Immature natural killer cell (primary cell): ENCODE measurements around the gene LONRF2. TPM values are rescaled to one million over a fixed set of nuclear protein-coding genes. Genes with fewer than 3 reads are reported as not detected.
A peak's percentile ranks its signal among the peaks of the same experiment; 100 is the strongest.
"Not testable (repeated sequence)": the region's sequence is repeated elsewhere in the genome, so short reads cannot be mapped to it uniquely, and the experiment has no call there.

ENCODE experiments used
- DNase-seq, 3 donors: peaks; one replicate each; pipeline ENCODE4 v3.0.0; 2022; ENCODE audit warnings: mixed read lengths in 1 of 3
- H3K27ac Mint-ChIP-seq, 6 donors: one replicate each; pipeline ENCODE4 v1.8.0; 2020; ENCODE audit warnings: mixed read lengths in 6 of 6, mild to moderate bottlenecking in 5 of 6, inconsistent platforms in 4 of 6, moderate library complexity in 3 of 6
- H3K27me3 Mint-ChIP-seq, 3 donors: one replicate each; pipeline ENCODE4 v1.8.0; 2020 to 2021; ENCODE audit warnings: low read depth in 3 of 3, mild to moderate bottlenecking in 3 of 3, mixed read lengths in 3 of 3, moderate library complexity in 3 of 3, inconsistent platforms in 1 of 3
- H3K36me3 Mint-ChIP-seq, 3 donors: one replicate each; pipeline ENCODE4 v1.8.0; 2020; ENCODE audit warnings: mixed read lengths in 3 of 3, inconsistent platforms in 2 of 3, mild to moderate bottlenecking in 2 of 3
- H3K4me1 Mint-ChIP-seq, 2 donors: one replicate each; pipeline ENCODE4 v1.8.0; 2020; ENCODE audit warnings: inconsistent platforms in 2 of 2, mild to moderate bottlenecking in 2 of 2, mixed read lengths in 2 of 2, moderate library complexity in 1 of 2
- H3K4me3 Mint-ChIP-seq, 5 donors: one replicate each; pipeline ENCODE4 v1.8.0; 2020; ENCODE audit warnings: mild to moderate bottlenecking in 5 of 5, mixed read lengths in 5 of 5, inconsistent platforms in 3 of 5, moderate library complexity in 3 of 5
- H3K9me3 Mint-ChIP-seq, 6 donors: one replicate each; pipeline ENCODE4 v1.8.0; 2020; ENCODE audit warnings: mild to moderate bottlenecking in 6 of 6, mixed read lengths in 6 of 6, inconsistent platforms in 4 of 6, moderate library complexity in 3 of 6
- polyA plus RNA-seq, 3 donors: library from polyadenylated mRNA; unstranded; fragments of 300-500 nt; fragmentation: Illumina TruSeq; gene quantifications; one replicate each; pipeline ENCODE4 v1.2.3, GENCODE V29; 2021

LONRF2 gene
- polyA plus RNA-seq, 3 donors from 2014 or later, result not detected

DNA sequence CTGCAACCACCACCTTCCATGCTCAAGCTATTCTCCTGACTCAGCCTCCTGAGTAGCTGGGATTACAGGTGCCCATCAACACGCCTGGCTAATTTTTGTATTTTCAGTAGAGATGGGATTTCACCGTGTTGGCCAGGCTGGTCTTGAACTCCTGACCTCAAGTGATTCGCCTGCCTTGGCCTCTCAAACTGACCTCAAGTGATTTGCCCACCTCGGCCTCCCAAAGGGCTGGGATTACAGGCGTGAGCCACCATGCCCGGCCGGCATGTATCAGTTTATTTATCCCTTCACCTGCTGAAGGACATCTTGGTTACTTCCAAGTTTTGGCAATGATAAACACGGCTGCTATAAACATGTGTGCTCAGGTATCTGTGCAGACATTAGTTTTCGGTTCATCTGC, 73.7 kb downstream of the LONRF2 start:
- not testable (repeated sequence) for H3K9me3 Mint-ChIP-seq, H3K27me3 Mint-ChIP-seq, H3K27ac Mint-ChIP-seq, H3K4me1 Mint-ChIP-seq, DNase-seq, H3K4me3 Mint-ChIP-seq, H3K36me3 Mint-ChIP-seq

GRCh38 chr2:100248044-100248330, 74.3 kb downstream of the LONRF2 start:
- no peak for DNase-seq
- Mint-ChIP-seq H3K4me3 (no peak overlapping the region), H3K4me1 (no peaks in the 10 kb centered on the region), H3K9me3 (no peaks in the 10 kb centered on the region), H3K27me3 (peaks cover 5 to 9% (median 7%) of the 10 kb centered on the region in 3 donors), H3K36me3 (no peaks in the 10 kb centered on the region), H3K27ac (no peak overlapping the region)

- Mint-ChIP-seq H3K27ac (no peak overlapping the region), H3K4me3 (no peak overlapping the region), H3K4me1 (no peaks in the 10 kb centered on the region), H3K9me3 (no peaks in the 10 kb centered on the region), H3K36me3 (no peaks in the 10 kb centered on the region), H3K27me3 (peaks cover 5 to 10% (median 9%) of the 10 kb centered on the region in 3 donors)
- DNase-seq, result no peak
Measured at GRCh38 chr2:100247256-100248043, 74.9 kb downstream of the LONRF2 start.

- no peak overlapping the region for H3K4me3 Mint-ChIP-seq
- no peaks in the 10 kb centered on the region for H3K4me1 Mint-ChIP-seq
- DNase-seq, result no peak
- peaks cover 5 to 10% (median 9%) of the 10 kb centered on the region in 3 donors for H3K27me3 Mint-ChIP-seq
- H3K36me3 Mint-ChIP-seq, result no peaks in the 10 kb centered on the region
- no peak overlapping the region for H3K27ac Mint-ChIP-seq
- H3K9me3 Mint-ChIP-seq, result no peaks in the 10 kb centered on the region
Measured at GRCh38 chr2:100246163-100247145, 75.8 kb downstream of the LONRF2 start.

GRCh38 chr2:100245681-100246080, 76.6 kb downstream of the LONRF2 start:
- peaks cover 5 to 11% (median 9%) of the 10 kb centered on the region in 3 donors for H3K27me3 Mint-ChIP-seq
- no peaks in the 10 kb centered on the region for H3K4me1 Mint-ChIP-seq
- no peak overlapping the region for H3K27ac Mint-ChIP-seq
- no peaks in the 10 kb centered on the region for H3K9me3 Mint-ChIP-seq
- no peaks in the 10 kb centered on the region for H3K36me3 Mint-ChIP-seq
- no peak overlapping the region for H3K4me3 Mint-ChIP-seq
- no peak for DNase-seq

DNA sequence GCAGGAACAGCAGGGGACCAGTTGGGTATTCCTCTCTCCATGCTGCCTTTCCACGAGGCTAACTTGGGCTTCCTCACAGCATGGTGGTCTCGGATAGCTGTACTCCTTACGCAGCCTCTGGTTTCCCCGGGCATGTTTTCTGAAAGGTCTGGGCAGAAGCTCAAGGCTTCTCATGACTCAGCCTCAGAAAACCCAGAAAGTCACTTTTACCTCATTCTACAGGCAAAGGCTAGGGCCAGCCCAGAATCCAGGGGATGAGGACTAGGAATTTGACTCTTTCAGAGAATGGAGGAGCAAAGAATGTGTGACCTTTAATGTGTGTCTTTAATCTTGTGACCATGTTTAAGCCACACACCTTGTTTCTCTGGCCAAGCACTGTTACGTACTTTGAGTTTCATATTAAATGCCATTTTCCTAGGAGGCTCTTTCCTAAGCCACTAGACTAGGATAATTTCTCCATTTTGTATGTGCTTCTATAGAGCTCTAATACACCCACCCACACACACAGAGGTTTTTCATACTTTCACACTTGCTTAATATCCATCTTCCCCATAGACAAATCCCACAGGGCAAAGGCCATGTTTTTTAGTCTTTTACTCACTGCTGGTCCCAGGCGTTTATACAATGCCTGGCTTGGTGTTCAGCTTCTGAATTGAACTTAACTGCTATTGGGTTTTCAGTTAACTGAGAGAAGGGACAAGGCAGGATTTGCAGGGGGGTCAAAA, 77.3 kb downstream of the LONRF2 start:
- Mint-ChIP-seq H3K4me3 (no peak overlapping the region), H3K4me1 (no peaks in the 10 kb centered on the region), H3K27me3 (peaks cover 4 to 11% (median 9%) of the 10 kb centered on the region in 3 donors), H3K27ac (no peak overlapping the region), H3K36me3 (no peaks in the 10 kb centered on the region), H3K9me3 (no peaks in the 10 kb centered on the region)
- no peak for DNase-seq

GRCh38 chr2:100243631-100244030, 78.7 kb downstream of the LONRF2 start:
- H3K27me3 Mint-ChIP-seq, result peaks cover 4 to 11% (median 6%) of the 10 kb centered on the region in 3 donors

GRCh38 chr2:100242891-100243619, 79.2 kb downstream of the LONRF2 start:
- Mint-ChIP-seq H3K9me3 (no peaks in the 10 kb centered on the region), H3K4me1 (no peaks in the 10 kb centered on the region), H3K4me3 (no peak overlapping the region), H3K27ac (no peak overlapping the region), H3K36me3 (no peaks in the 10 kb centered on the region), H3K27me3 (peaks cover 2 to 7% (median 4%) of the 10 kb centered on the region in 3 donors)
- DNase-seq, result peak in 2 of 3 donors; percentile 5 to 19

More at GRCh38 chr2:100243631-100244030, 78.7 kb downstream of the LONRF2 start:
- DNase-seq, result no peak
- H3K4me1 Mint-ChIP-seq, result no peaks in the 10 kb centered on the region
- H3K27ac Mint-ChIP-seq, result no peak overlapping the region
- no peaks in the 10 kb centered on the region for H3K36me3 Mint-ChIP-seq
- H3K4me3 Mint-ChIP-seq, result no peak overlapping the region
- no peaks in the 10 kb centered on the region for H3K9me3 Mint-ChIP-seq

DNA sequence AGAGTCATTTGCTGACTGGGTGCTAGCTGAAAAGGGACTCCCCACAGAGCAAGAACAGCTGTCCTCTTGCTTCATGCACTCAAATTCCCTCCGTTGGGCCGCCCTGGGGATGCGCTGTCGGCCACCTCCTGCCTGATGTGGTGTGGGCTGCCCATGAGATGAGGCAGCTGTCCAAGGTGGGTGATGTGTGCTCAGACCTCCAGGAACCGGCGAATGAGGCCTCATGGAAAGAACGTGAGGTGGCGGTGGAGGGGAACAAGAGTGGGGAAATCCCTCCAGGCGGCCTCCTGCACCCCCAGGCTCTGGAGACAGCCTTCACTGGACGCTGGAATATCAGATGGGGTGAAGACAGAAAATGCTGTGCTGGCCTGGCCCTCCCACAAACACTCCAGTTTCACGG, 79.8 kb downstream of the LONRF2 start:
- Mint-ChIP-seq H3K27me3 (peaks cover 2 to 6% (median 4%) of the 10 kb centered on the region in 3 donors), H3K36me3 (no peaks in the 10 kb centered on the region), H3K27ac (no peak overlapping the region), H3K4me3 (no peak overlapping the region), H3K9me3 (no peaks in the 10 kb centered on the region), H3K4me1 (no peaks in the 10 kb centered on the region)
- DNase-seq, result no peak

GRCh38 chr2:100241236-100241635, 81.1 kb downstream of the LONRF2 start:
- Mint-ChIP-seq H3K4me3 (no peak overlapping the region), H3K4me1 (peaks cover 0 to under 1% of the 10 kb centered on the region in 2 donors), H3K27ac (no peak overlapping the region), H3K27me3 (peaks cover 0 to 4% (median 4%) of the 10 kb centered on the region in 3 donors), H3K36me3 (no peaks in the 10 kb centered on the region), H3K9me3 (no peaks in the 10 kb centered on the region)
- DNase-seq, result no peak

- Mint-ChIP-seq H3K9me3 (no peaks in the 10 kb centered on the region), H3K4me1 (peaks cover 6 to 9% of the 10 kb centered on the region in 2 donors), H3K36me3 (no peaks in the 10 kb centered on the region), H3K27ac (no peak overlapping the region), H3K27me3 (peaks cover 0 to 6% (median 4%) of the 10 kb centered on the region in 3 donors), H3K4me3 (no peak overlapping the region)
- no peak for DNase-seq
Measured at GRCh38 chr2:100240386-100240785, 81.9 kb downstream of the LONRF2 start.

DNA sequence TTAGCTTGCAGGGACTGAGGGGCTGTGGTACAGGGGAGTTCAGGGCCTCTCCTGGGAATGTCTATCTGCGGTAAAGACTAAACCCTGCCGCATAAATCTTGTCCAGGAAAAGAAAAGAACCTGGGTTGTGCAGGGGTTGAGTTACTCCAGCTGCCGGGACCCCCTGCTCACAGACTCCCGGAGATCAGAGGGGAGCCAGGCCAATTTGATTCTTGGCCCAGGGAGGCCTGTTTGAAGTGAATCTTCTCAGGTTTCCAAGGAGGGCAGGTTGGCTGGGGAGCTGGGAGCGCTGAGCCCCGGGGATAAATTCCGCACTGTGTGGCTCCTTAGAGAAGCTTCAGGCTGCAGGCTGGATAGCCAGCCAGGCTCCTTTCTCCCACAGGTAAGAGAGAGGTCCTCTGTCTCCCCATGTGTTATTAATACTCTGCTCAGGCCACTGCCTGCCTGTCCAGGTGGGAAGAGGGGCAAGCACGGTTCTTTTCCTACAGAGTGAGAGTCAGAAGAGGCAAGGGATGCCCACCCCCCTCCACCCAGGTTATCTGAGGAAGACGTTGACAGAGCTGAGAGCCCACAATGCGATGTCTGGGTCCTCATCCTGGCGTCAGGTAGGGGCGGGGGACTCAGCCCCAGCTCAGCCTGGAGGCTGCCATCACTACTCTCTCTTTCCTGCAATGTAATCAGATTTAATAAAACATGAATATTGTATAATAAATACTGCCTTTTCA, 82.7 kb downstream of the LONRF2 start:
- Mint-ChIP-seq H3K27ac (no peak overlapping the region), H3K9me3 (no peaks in the 10 kb centered on the region), H3K4me3 (no peak overlapping the region), H3K27me3 (peaks cover 0 to 6% (median 6%) of the 10 kb centered on the region in 3 donors), H3K36me3 (no peaks in the 10 kb centered on the region), H3K4me1 (peaks cover 13 to 16% of the 10 kb centered on the region in 2 donors)
- no peak for DNase-seq

DNA sequence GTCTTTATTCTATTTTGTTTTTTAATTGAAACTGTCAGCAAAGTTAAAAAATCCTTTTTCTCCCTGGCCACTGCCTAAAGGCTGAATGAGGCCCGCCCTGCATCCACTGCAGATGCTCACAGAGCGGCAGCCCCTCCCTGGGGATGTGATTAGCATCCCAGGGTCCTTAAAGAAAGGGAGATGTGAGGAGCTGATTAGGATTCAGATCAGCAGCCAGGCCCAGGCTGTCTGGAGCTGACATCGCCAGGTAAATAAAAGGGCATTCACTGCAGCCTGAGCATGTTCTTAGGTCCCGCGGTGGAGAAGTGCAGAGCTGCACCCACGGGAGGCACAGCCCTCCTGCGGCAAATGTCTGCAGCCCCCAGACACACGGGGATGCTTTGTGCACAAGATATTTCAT, 83.8 kb downstream of the LONRF2 start:
- Mint-ChIP-seq H3K36me3 (no peaks in the 10 kb centered on the region), H3K4me3 (no peak overlapping the region), H3K27ac (no peak overlapping the region), H3K27me3 (peaks cover 0 to 6% (median 4%) of the 10 kb centered on the region in 3 donors), H3K9me3 (peaks cover 0 to 1% (median 0%) of the 10 kb centered on the region in 6 donors), H3K4me1 (peaks cover 13 to 24% of the 10 kb centered on the region in 2 donors)
- DNase-seq, result no peak
